HS-5 (cell line): ENCODE results near the gene MTHFR.
A peak's percentile ranks its signal among the peaks of the same experiment; 100 is the strongest.
"Not testable (repeated sequence)": the region's sequence is repeated elsewhere in the genome, so short reads cannot be mapped to it uniquely, and the experiment has no call there.

Experiments used
- DNase-seq: peaks from one replicate; pipeline ENCODE4 v3.0.0-alpha.2; 2012; ENCODE audit warnings: low read depth

The MTHFR gene

GRCh38 chr1:11833497-11833896 is 27.7 kb upstream of the MTHFR start:
- no peak for DNase-seq

GRCh38 chr1:11831945-11832725 is 26.4 kb upstream of the MTHFR start:
- no peak for DNase-seq

GRCh38 chr1:11828511-11828910 is 22.7 kb upstream of the MTHFR start:
- no peak for DNase-seq

- DNase-seq, result no peak
Measured at GRCh38 chr1:11826946-11827345, 21.2 kb upstream of the MTHFR start.

GRCh38 chr1:11825131-11825530 is 19.4 kb upstream of the MTHFR start:
- DNase-seq, result no peak

- no peak for DNase-seq
Measured at GRCh38 chr1:11823366-11824137, 17.8 kb upstream of the MTHFR start.

GRCh38 chr1:11822091-11822490 is 16.3 kb upstream of the MTHFR start:
- DNase-seq, result no peak

- DNase-seq, result no peak
Measured at GRCh38 chr1:11817192-11817591, 11.4 kb upstream of the MTHFR start.

- no peak for DNase-seq
Measured at GRCh38 chr1:11813021-11813420, 7.3 kb upstream of the MTHFR start.

GRCh38 chr1:11807133-11807532 is 1.4 kb upstream of the MTHFR start:
- no peak for DNase-seq

GRCh38 chr1:11806307-11806936 is 658 bp upstream of the MTHFR start:
- no peak for DNase-seq

GRCh38 chr1:11804666-11805421 is 920 bp downstream of the MTHFR start:
- no peak for DNase-seq

- DNase-seq, result not testable (repeated sequence)
Measured at GRCh38 chr1:11803924-11804665, 1.7 kb downstream of the MTHFR start.

GRCh38 chr1:11802973-11803885 is 2.5 kb downstream of the MTHFR start:
- peak; percentile 86 for DNase-seq

GRCh38 chr1:11802616-11802972 is 3.2 kb downstream of the MTHFR start:
- no peak for DNase-seq

GRCh38 chr1:11800756-11801433 is 4.9 kb downstream of the MTHFR start:
- no peak for DNase-seq

- no peak for DNase-seq
Measured at GRCh38 chr1:11800391-11800755, 5.4 kb downstream of the MTHFR start.

GRCh38 chr1:11799896-11800295 is 5.9 kb downstream of the MTHFR start:
- DNase-seq, result no peak

GRCh38 chr1:11799099-11799498 is 6.7 kb downstream of the MTHFR start:
- no peak for DNase-seq
